GM12878 (cell line): ENCODE measurements around the gene DOK4. TPM values are rescaled to one million over a fixed set of nuclear protein-coding genes. Genes with fewer than 3 reads are reported as not detected.

Source experiments
- ATF7 ChIP-seq: fragments of 450-650 bp; IDR thresholded peaks from 2 replicates; pipeline ENCODE4 v1.6.1; 2016; ENCODE audit warnings: low read depth, mild to moderate bottlenecking
- BCL3 ChIP-seq: IDR thresholded peaks from 2 replicates; pipeline ENCODE4 v1.6.1; 2011; ENCODE audit warnings: borderline replicate concordance, low read depth, mild to moderate bottlenecking, moderate library complexity, low read length; ENCODE audit not compliant: insufficient read depth, poor library complexity, severe bottlenecking
- CTCF ChIP-seq, 3 experiments: IDR thresholded peaks in 2 of 3; conservative IDR thresholded peaks in 1 of 3; 2 replicates each; pipeline ENCODE4 v1.5.1; 2011; ENCODE audit warnings: low read depth in 3 of 3, low read length in 3 of 3, mild to moderate bottlenecking in 3 of 3, control low read depth in 2 of 3, moderate library complexity in 2 of 3, inconsistent platforms in 1 of 3, mixed read lengths in 1 of 3; ENCODE audit not compliant: control insufficient read depth in 2 of 3, insufficient read depth in 1 of 3; ENCODE audit errors: extremely low read depth in 1 of 3
- E2F8 ChIP-seq: fragments of 450-650 bp; IDR thresholded peaks from 2 replicates; pipeline ENCODE4 v1.6.1; 2018; ENCODE audit warnings: mild to moderate bottlenecking, low read depth, moderate library complexity; ENCODE audit not compliant: partially characterized antibody
- EED ChIP-seq: sonication (generic); IDR thresholded peaks from 2 replicates; pipeline ENCODE4 v1.6.1; 2016; ENCODE audit warnings: antibody characterized with exemption, low read depth
- ELK1 ChIP-seq: IDR thresholded peaks from 2 replicates; pipeline ENCODE4 v1.6.1; 2012; ENCODE audit warnings: low read depth, low read length, improper control_type of control experiment
- ESRRA ChIP-seq: IDR thresholded peaks from 2 replicates; pipeline ENCODE4 v1.6.1; 2012; ENCODE audit warnings: mild to moderate bottlenecking, low read length, improper control_type of control experiment
- GABPA ChIP-seq: IDR thresholded peaks from 2 replicates; pipeline ENCODE4 v1.6.1; 2014; ENCODE audit warnings: antibody characterized with exemption, low read depth, mild to moderate bottlenecking, inconsistent platforms
- IRF5 ChIP-seq: fragments of 450-650 bp; IDR thresholded peaks from 2 replicates; pipeline ENCODE4 v1.6.1; 2017; ENCODE audit warnings: borderline replicate concordance
- KLF5 ChIP-seq: fragments of 450-650 bp; IDR thresholded peaks from 2 replicates; pipeline ENCODE4 v1.6.1; 2014; ENCODE audit warnings: mild to moderate bottlenecking; ENCODE audit not compliant: partially characterized antibody
- LARP7 ChIP-seq: fragments of 450-650 bp; IDR thresholded peaks from 2 replicates; pipeline ENCODE4 v1.6.1; 2017; ENCODE audit warnings: mild to moderate bottlenecking
- MEF2B ChIP-seq: fragments of 450-650 bp; IDR thresholded peaks from 2 replicates; pipeline ENCODE4 v1.6.1; 2018; ENCODE audit warnings: mild to moderate bottlenecking, moderate library complexity; ENCODE audit not compliant: partially characterized antibody, poor library complexity, severe bottlenecking
- NBN ChIP-seq: fragments of 450-650 bp; IDR thresholded peaks from 2 replicates; pipeline ENCODE4 v1.6.1; 2016
- NR2C2 ChIP-seq: IDR thresholded peaks from 2 replicates; pipeline ENCODE4 v1.6.1; 2011; ENCODE audit warnings: borderline replicate concordance, low read depth; ENCODE audit not compliant: control insufficient read depth, insufficient read length
- RAD21 ChIP-seq: IDR thresholded peaks from 2 replicates; pipeline ENCODE4 v1.6.1; 2011; ENCODE audit warnings: mild to moderate bottlenecking, low read depth, low read length, moderate library complexity; ENCODE audit not compliant: insufficient read depth
- SIX5 ChIP-seq: IDR thresholded peaks from 2 replicates; pipeline ENCODE4 v1.6.1; 2011; ENCODE audit warnings: mild to moderate bottlenecking, low read depth, low read length, moderate library complexity; ENCODE audit not compliant: severe bottlenecking
- SMAD1 ChIP-seq: fragments of 450-650 bp; IDR thresholded peaks from 2 replicates; pipeline ENCODE4 v1.6.1; 2018; ENCODE audit warnings: mild to moderate bottlenecking, low read depth; ENCODE audit not compliant: partially characterized antibody
- SMARCA5 ChIP-seq: fragments of 450-650 bp; IDR thresholded peaks from 2 replicates; pipeline ENCODE4 v1.6.1; 2017; ENCODE audit warnings: mild to moderate bottlenecking
- TBL1XR1 ChIP-seq: IDR thresholded peaks from 2 replicates; pipeline ENCODE4 v1.6.1; 2012; ENCODE audit warnings: low read depth, low read length, improper control_type of control experiment
- TCF3 ChIP-seq: IDR thresholded peaks from 2 replicates; pipeline ENCODE4 v1.6.1; 2012; ENCODE audit warnings: low read depth, mild to moderate bottlenecking, low read length, borderline replicate concordance; ENCODE audit not compliant: insufficient read depth
- ZNF622 ChIP-seq: fragments of 450-650 bp; IDR thresholded peaks from 2 replicates; pipeline ENCODE4 v1.6.1; 2017; ENCODE audit warnings: mild to moderate bottlenecking, inconsistent platforms
- polyA plus RNA-seq, 11 experiments: library from polyadenylated mRNA; depleted of rRNA in 4 of 11; unstranded in 6 of 11; stranded (reverse) in 5 of 11; fragments of >200 nt; fragmentation: Nextera tagmentation in 4 of 11; fragmentation: Illumina TruSeq in 1 of 11; extraction: Ambion mirVana in 4 of 11; extraction: Trizol in 1 of 11; gene quantifications; 1 replicate in 1 of 11; 2 replicates in 10 of 11; pipeline versions ENCODE4 v1.2.1 to v1.2.3, GENCODE V29; 2011 to 2016; ENCODE audit warnings: inconsistent platforms in 2 of 11, missing spikeins in 2 of 11, low read depth in 1 of 11
- total RNA-seq, 4 experiments: library from RNA; depleted of rRNA in 3 of 4; stranded (reverse); fragments of >200 nt in 3 of 4; fragmentation: Illumina TruSeq in 1 of 4; extraction: Trizol in 1 of 4; gene quantifications; 2 replicates each; pipeline versions ENCODE4 v1.2.1 to v1.2.3, GENCODE V29; 2013 to 2021

DOK4 gene
- total and polyA plus RNA-seq, 10 of the 15 experiments (the other 5 are each of a cell fraction or from before 2014, with no cell fraction given): 0.20 to 7.0 (median 2.4) TPM; not detected in 1

- TF ChIP-seq RAD21 (peak; percentile 36), TBL1XR1 (peak; percentile 61; the same call in 1 of the 2 replicates), SMARCA5 (peak; percentile 98), LARP7 (peak; percentile 62; the same call in 1 of the 2 replicates), TCF3 (peak; percentile 47; the same call in 1 of the 2 replicates), NBN (peak; percentile 65; the same call in 1 of the 2 replicates), EED (no peak), CTCF (IDR thresholded peaks at IDR 0.05 in 2 of 3, conservative IDR thresholded peaks at IDR 0.05 in 1 of 3; ENCODE audit: control insufficient read depth in 2 of 3, extremely low read depth in 1 of 3, insufficient read depth in 1 of 3, low read depth in 3 of 3, low read length in 3 of 3) (peak; percentile 96 to 99 (median 96); a peak in 5 of 6 replicates), IRF5 (no peak), ZNF622 (no peak), ELK1 (peak; percentile 66; the same call in 1 of the 2 replicates), ESRRA (no peak), BCL3 (no peak), ATF7 (no peak), E2F8 (peak; percentile 38), GABPA (peak; percentile 96), NR2C2 (no peak), SMAD1 (peak; percentile 25), KLF5 (no peak), MEF2B (no peak), SIX5 (peak; percentile 52)
Observed at GRCh38 chr16:57462209-57462977, 23.9 kb downstream of the DOK4 start, which contains the start of gene POLR2C (continued).
